ENCODE data around the gene CYB561D1.

The CYB561D1 gene

GRCh38 chr1:109479311-109479710 is 14.6 kb upstream of the CYB561D1 start:
- Histone ChIP-seq H2AFZ (ENCODE audit: low read length) (no peak overlapping the region), H3K4me1 (ENCODE audit: insufficient read depth, low read length, severe bottlenecking) (peaks cover 8% of the 10 kb centered on the region), H3K9me3 (ENCODE audit: low read length) (no peaks in the 10 kb centered on the region), H3K36me3 (ENCODE audit: insufficient read depth, low read length) (no peaks in the 10 kb centered on the region), H4K20me1 (ENCODE audit: insufficient read depth, low read length) (no peaks in the 10 kb centered on the region), H3K9ac (ENCODE audit: low read length) (no peak overlapping the region), H3F3A (ENCODE audit: insufficient read depth, low read length) (no peaks in the 10 kb centered on the region), H3K9me2 (ENCODE audit: low read depth, low read length) (no peaks in the 10 kb centered on the region), H3K4me2 (ENCODE audit: low read length) (no peak overlapping the region), H3K27me3 (ENCODE audit: insufficient read depth, low read length) (no peaks in the 10 kb centered on the region; the same call in 1 of the 2 replicates), H3K79me2 (ENCODE audit: insufficient read depth, low read length) (no peaks in the 10 kb centered on the region), H3K27ac (ENCODE audit: low read depth, low read length, poor library complexity, severe bottlenecking) (no peak overlapping the region), H3K4me3 (ENCODE audit: low read depth, low read length, poor library complexity, severe bottlenecking) (no peak overlapping the region)
- TF ChIP-seq CTCF (IDR thresholded peaks at IDR 0.05; ENCODE audit: low read length): no peak
- TF ChIP-seq EZH2 (IDR thresholded peaks at IDR 0.05; ENCODE audit: borderline replicate concordance, low read length): no peak

- Histone ChIP-seq H3K79me2 (ENCODE audit: insufficient read depth, low read length) (no peaks in the 10 kb centered on the region), H3K4me2 (ENCODE audit: low read length) (no peak overlapping the region), H3K4me3 (ENCODE audit: low read depth, low read length, poor library complexity, severe bottlenecking) (no peak overlapping the region), H3K9ac (ENCODE audit: low read length) (no peak overlapping the region), H3K27ac (ENCODE audit: low read depth, low read length, poor library complexity, severe bottlenecking) (no peak overlapping the region), H3K27me3 (ENCODE audit: insufficient read depth, low read length) (no peaks in the 10 kb centered on the region; the same call in 1 of the 2 replicates), H2AFZ (ENCODE audit: low read length) (no peak overlapping the region), H4K20me1 (ENCODE audit: insufficient read depth, low read length) (no peaks in the 10 kb centered on the region), H3F3A (ENCODE audit: insufficient read depth, low read length) (no peaks in the 10 kb centered on the region), H3K4me1 (ENCODE audit: insufficient read depth, low read length, severe bottlenecking) (peaks cover 14% of the 10 kb centered on the region), H3K36me3 (ENCODE audit: insufficient read depth, low read length) (no peaks in the 10 kb centered on the region), H3K9me3 (ENCODE audit: low read length) (no peaks in the 10 kb centered on the region), H3K9me2 (ENCODE audit: low read depth, low read length) (no peaks in the 10 kb centered on the region)
- no peak for TF ChIP-seq EZH2 (IDR thresholded peaks at IDR 0.05; ENCODE audit: borderline replicate concordance, low read length)
- TF ChIP-seq CTCF (IDR thresholded peaks at IDR 0.05; ENCODE audit: low read length): no peak
Observed at GRCh38 chr1:109479901-109480300, 14.0 kb upstream of the CYB561D1 start.

GRCh38 chr1:109481646-109482045 is 12.2 kb upstream of the CYB561D1 start:
- H2AFZ ChIP-seq (ENCODE audit: low read length): no peak overlapping the region
- no peak overlapping the region for H3K4me3 ChIP-seq (ENCODE audit: low read depth, low read length, poor library complexity, severe bottlenecking)
- TF ChIP-seq CTCF (IDR thresholded peaks at IDR 0.05; ENCODE audit: low read length) (no peak), EZH2 (IDR thresholded peaks at IDR 0.05; ENCODE audit: borderline replicate concordance, low read length) (no peak)
- no peak overlapping the region for H3K4me2 ChIP-seq (ENCODE audit: low read length)
- no peaks in the 10 kb centered on the region for H3K9me3 ChIP-seq (ENCODE audit: low read length)
- peaks cover 5% of the 10 kb centered on the region; the same call in 1 of the 2 replicates for H3F3A ChIP-seq (ENCODE audit: insufficient read depth, low read length)
- no peaks in the 10 kb centered on the region; the same call in 1 of the 2 replicates for H3K27me3 ChIP-seq (ENCODE audit: insufficient read depth, low read length)
- no peaks in the 10 kb centered on the region for H4K20me1 ChIP-seq (ENCODE audit: insufficient read depth, low read length)
- no peak overlapping the region for H3K9ac ChIP-seq (ENCODE audit: low read length)
- H3K79me2 ChIP-seq (ENCODE audit: insufficient read depth, low read length): no peaks in the 10 kb centered on the region
- H3K27ac ChIP-seq (ENCODE audit: low read depth, low read length, poor library complexity, severe bottlenecking): no peak overlapping the region
- peaks cover 23% of the 10 kb centered on the region for H3K4me1 ChIP-seq (ENCODE audit: insufficient read depth, low read length, severe bottlenecking)
- H3K36me3 ChIP-seq (ENCODE audit: insufficient read depth, low read length): no peaks in the 10 kb centered on the region
- no peaks in the 10 kb centered on the region for H3K9me2 ChIP-seq (ENCODE audit: low read depth, low read length)
